ENCODE data around the gene CYBC1. TPM values are rescaled to one million over a fixed set of nuclear protein-coding genes. Genes with fewer than 3 reads are reported as not detected.

Gene CYBC1
- polyA plus RNA-seq, 3 donors = 160 to 225 (median 217) TPM

GRCh38 chr17:82428546-82428945 is 22.0 kb downstream of the CYBC1 start:
- TF ChIP-seq CTCF (IDR thresholded peaks at IDR 0.05) = no peak
- no peak overlapping the region for H3K4me2 ChIP-seq (replicated peaks; ENCODE audit: extremely low read depth, low read length, poor library complexity, severe bottlenecking)
- no peak overlapping the region for H3K9ac ChIP-seq (ENCODE audit: insufficient read depth, low read length, poor library complexity, severe bottlenecking)
- no peaks in the 10 kb centered on the region for H3K36me3 ChIP-seq (replicated peaks in 1 of 2; ENCODE audit: control insufficient read depth in 1 of 2, insufficient read depth in 2 of 2, low read length in 2 of 2)
- peaks cover 0 to 15% of the 10 kb centered on the region in 2 donors for H3K4me1 ChIP-seq (ENCODE audit: control insufficient read depth in 1 of 2, insufficient read depth in 2 of 2, low read length in 2 of 2)
- Mint-ChIP-seq H3K4me1 (peaks cover 17% of the 10 kb centered on the region), H3K9me3 (peaks cover 0 to under 1% (median 0%) of the 10 kb centered on the region in 7 donors), H3K27ac (peak overlapping the region in 1 of 7 donors; percentile 18), H3K36me3 (peaks cover 13 to 17% of the 10 kb centered on the region in 2 donors), H3K4me3 (no peak overlapping the region), H3K27me3 (ENCODE audit: low read depth in 3 of 3) (peaks cover 0 to 2% (median 0%) of the 10 kb centered on the region in 3 donors)
- H2AFZ ChIP-seq (ENCODE audit: insufficient read depth, low read depth, low read length, poor library complexity, severe bottlenecking) = no peak overlapping the region
- no peak overlapping the region for H3K4me3 ChIP-seq (replicated peaks in 1 of 3; ENCODE audit: low read depth in 2 of 3, low read length in 3 of 3)
- no peaks in the 10 kb centered on the region for H4K20me1 ChIP-seq (ENCODE audit: insufficient read depth, low read length)
- DNase-seq = no peak
- no peaks in the 10 kb centered on the region for H3K9me3 ChIP-seq (replicated peaks in 1 of 2; ENCODE audit: control insufficient read depth in 1 of 2, insufficient read depth in 1 of 2, low read length in 2 of 2)
- H3K27ac ChIP-seq (ENCODE audit: low read depth in 1 of 2, low read length in 2 of 2) = no peak overlapping the region
- intact Hi-C loops (cut with micrococcal nuclease) = no loop called here
- 100% methylated on average over 2 of the region's 3 CpGs for WGBS (ENCODE audit: insufficient coverage)
- H3K79me2 ChIP-seq (ENCODE audit: insufficient read depth, low read length) = no peaks in the 10 kb centered on the region
- H3K27me3 ChIP-seq (ENCODE audit: control insufficient read depth in 2 of 2, insufficient read depth in 2 of 2, low read length in 2 of 2) = no peaks in the 10 kb centered on the region

GRCh38 chr17:82424863-82425159 is 25.7 kb downstream of the CYBC1 start:
- H3K36me3 ChIP-seq (replicated peaks in 1 of 2; ENCODE audit: control insufficient read depth in 1 of 2, insufficient read depth in 2 of 2, low read length in 2 of 2) = peaks cover 11 to 12% of the 10 kb centered on the region in 2 donors
- Mint-ChIP-seq H3K36me3 (peaks cover 27 to 38% of the 10 kb centered on the region in 2 donors), H3K4me1 (peaks cover 15% of the 10 kb centered on the region), H3K9me3 (peaks cover 4 to 15% (median 9%) of the 10 kb centered on the region in 7 donors), H3K4me3 (no peak overlapping the region), H3K27ac (peak overlapping the region in 1 of 7 donors; percentile 43), H3K27me3 (ENCODE audit: low read depth in 3 of 3) (no peaks in the 10 kb centered on the region)
- H3K9ac ChIP-seq (ENCODE audit: insufficient read depth, low read length, poor library complexity, severe bottlenecking) = no peak overlapping the region
- peaks cover 2 to 17% of the 10 kb centered on the region in 2 donors for H3K4me1 ChIP-seq (ENCODE audit: control insufficient read depth in 1 of 2, insufficient read depth in 2 of 2, low read length in 2 of 2)
- intact Hi-C loops (cut with micrococcal nuclease) = no loop called here
- H3K79me2 ChIP-seq (ENCODE audit: insufficient read depth, low read length) = no peaks in the 10 kb centered on the region
- DNase-seq = no peak
- H3K4me3 ChIP-seq (replicated peaks in 1 of 3; ENCODE audit: low read depth in 2 of 3, low read length in 3 of 3) = no peak overlapping the region
- H3K27me3 ChIP-seq (ENCODE audit: control insufficient read depth in 2 of 2, insufficient read depth in 2 of 2, low read length in 2 of 2) = no peaks in the 10 kb centered on the region
- no peak overlapping the region for H3K4me2 ChIP-seq (replicated peaks; ENCODE audit: extremely low read depth, low read length, poor library complexity, severe bottlenecking)
- no peak overlapping the region for H3K27ac ChIP-seq (ENCODE audit: low read depth in 1 of 2, low read length in 2 of 2)
- H3K9me3 ChIP-seq (replicated peaks in 1 of 2; ENCODE audit: control insufficient read depth in 1 of 2, insufficient read depth in 1 of 2, low read length in 2 of 2) = peaks cover 0 to 8% of the 10 kb centered on the region in 2 donors
- no peaks in the 10 kb centered on the region for H4K20me1 ChIP-seq (ENCODE audit: insufficient read depth, low read length)
- H2AFZ ChIP-seq (ENCODE audit: insufficient read depth, low read depth, low read length, poor library complexity, severe bottlenecking) = no peak overlapping the region
- WGBS (ENCODE audit: insufficient coverage) = 95% methylated on average over 2 of the region's 2 CpGs
- peak; percentile 8 for TF ChIP-seq CTCF (IDR thresholded peaks at IDR 0.05)
